Pancreas (tissue), 10 donors: ENCODE measurements around the gene SBF2. TPM values are rescaled to one million over a fixed set of nuclear protein-coding genes. Genes with fewer than 3 reads are reported as not detected.
"Not testable (repeated sequence)": the region's sequence is repeated elsewhere in the genome, so short reads cannot be mapped to it uniquely, and the experiment has no call there.

Experiments
- ATAC-seq, 4 donors: fragments of 200-7000 bp; cut with Tn5 transposase; one replicate each; pipeline versions ENCODE4 v1.8.0 to v1.9.1; 2020; ENCODE audit warnings: mild to moderate bottlenecking in 4 of 4, moderate library complexity in 4 of 4
- DNase-seq, 6 donors: peaks; one replicate each; pipeline ENCODE4 v3.0.0-alpha.2; 2020
- FAIRE-seq: peaks from 2 replicates; lab custom pipeline; 2012; peaks lifted over from hg19 to GRCh38; lab: Jason Lieb, UNC
- H3K27ac ChIP-seq, 4 donors: fragments of 200-600 bp; sonication (generic); 1 replicate in 3 of 4; 2 replicates in 1 of 4; pipeline versions ENCODE4 v1.5.0 to v1.8.0; 2020
- H3K27me3 ChIP-seq, 4 donors: fragments of 200-600 bp; one replicate each; pipeline ENCODE4 v1.8.0; 2021
- H3K36me3 ChIP-seq, 3 donors: fragments of 200-600 bp; sonication (generic) in 1 of 3; one replicate each; pipeline versions ENCODE4 v1.5.0 to v1.8.0; 2020 to 2021
- H3K4me1 ChIP-seq, 3 donors: fragments of 200-600 bp; one replicate each; pipeline ENCODE4 v1.8.0; 2021
- H3K4me3 ChIP-seq, 4 donors: fragments of 200-600 bp; sonication (generic) in 2 of 4; one replicate each; pipeline versions ENCODE4 v1.5.0 to v1.8.0; 2020 to 2021
- H3K9me3 ChIP-seq, 4 donors: fragments of 200-600 bp; one replicate each; pipeline ENCODE4 v1.8.0; 2021
- WGBS, 2 donors: extraction: QIAGEN DNeasy Blood & Tissue Kit; methylation state at CpG; one replicate each; pipeline ENCODE4 v1.1.7; 2013; 5-methylcytosine and 5-hydroxymethylcytosine counted together
- intact Hi-C, 3 donors: fragments of 100-400 bp; cut with DNase I; formaldehyde crosslinking; loops; one replicate each; pipeline versions ENCODE4 v1.11.1 to v1.14.2; 2022
- polyA plus RNA-seq, 2 donors: library from polyadenylated mRNA; stranded (reverse); fragments of 200-250 nt; gene quantifications; one replicate each; pipeline ENCODE4 v1.2.3, GENCODE V29; 2013
- total RNA-seq, 6 donors: library from RNA; stranded (reverse); fragmentation: NEBNext Ultra II Directional in 4 of 6; extraction: Animal tissue kit (Norgen Biotek cat#: 25700) in 4 of 6; gene quantifications; one replicate each; pipeline versions ENCODE4 v1.2.1 to v1.2.4, GENCODE V29; 2021 to 2023
- TF ChIP-seq, protein P1 (sequence below), 4 donors: fragments of 200-600 bp; sonication (generic) in 3 of 4; IDR thresholded peaks; one replicate each; pipeline versions ENCODE4 v1.5.0 to v1.8.0; 2021; ENCODE audit warnings: antibody characterized with exemption in 4 of 4
- donor health status: healthy with polysubstance abuse.
- donor health status: DM: no; HTN: no; CAD: no; lungs with moderate emphysema.
- donor health status: DM: no; HTN: no; CAD: no.
- donor health status: control.
- donor health status: control.
- donor health status: Bipolar disorder and iron deficiency.
- donor health status: DM: yes; HTN: yes; CAD: no.
- donor health status: DM: no; HTN: no; CAD: no.
- donor health status: DM: no; HTN: no; CAD: no.
- donor health status: DM: yes; HTN: yes; CAD: no.

The SBF2 gene
- total and polyA plus RNA-seq, 8 donors = 4.6 to 21.8 (median 10.3) TPM

DNA sequence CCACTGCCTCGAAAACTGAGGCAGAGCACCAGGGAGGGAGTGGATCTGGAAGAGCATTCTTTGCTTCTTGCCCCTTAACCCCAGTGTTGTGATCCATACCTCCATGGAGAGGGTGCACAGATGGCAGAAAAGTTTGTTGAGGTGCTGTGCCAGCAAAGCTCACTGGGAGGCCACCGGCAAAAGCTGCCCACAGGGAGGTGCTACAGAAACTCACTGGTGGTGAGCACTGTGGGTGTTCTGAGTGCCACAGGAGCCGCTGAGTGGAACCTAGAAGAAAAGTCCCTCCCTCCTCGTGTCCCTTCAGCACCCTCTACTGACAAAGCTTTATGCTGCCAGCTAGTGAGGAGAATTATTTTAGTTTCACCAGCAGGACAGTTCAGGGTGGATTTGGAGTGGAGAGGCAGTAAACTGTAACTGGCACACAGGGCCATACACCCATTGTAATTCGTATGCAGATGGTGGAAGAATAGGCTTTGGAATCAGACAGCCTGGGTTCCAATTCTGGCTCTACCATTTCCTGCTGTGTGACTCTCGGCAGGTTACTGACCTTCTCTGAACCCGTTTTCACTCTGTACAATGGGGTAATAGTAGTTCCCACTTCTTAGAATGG, 545.6 kb downstream of the SBF2 start:
- no peak overlapping the region for H3K4me3 ChIP-seq
- no peak overlapping the region for H3K27ac ChIP-seq
- no peaks in the 10 kb centered on the region for H3K4me1 ChIP-seq
- peak in 3 of 6 donors; percentile 33 to 46 (median 44) for DNase-seq
- intact Hi-C loops = loop anchor here in 1 of 3 donors (5.0 kb wide), 1 partner anchor 136 kb away; no protein-coding TSS in a partner anchor
- H3K36me3 ChIP-seq = peaks cover 0 to 6% (median 0%) of the 10 kb centered on the region in 3 donors
- peak; percentile 67 to 91 (median 90) for ATAC-seq
- FAIRE-seq = no peak
- no peaks in the 10 kb centered on the region for H3K27me3 ChIP-seq
- no peaks in the 10 kb centered on the region for H3K9me3 ChIP-seq
- TF ChIP-seq, protein P1, sequence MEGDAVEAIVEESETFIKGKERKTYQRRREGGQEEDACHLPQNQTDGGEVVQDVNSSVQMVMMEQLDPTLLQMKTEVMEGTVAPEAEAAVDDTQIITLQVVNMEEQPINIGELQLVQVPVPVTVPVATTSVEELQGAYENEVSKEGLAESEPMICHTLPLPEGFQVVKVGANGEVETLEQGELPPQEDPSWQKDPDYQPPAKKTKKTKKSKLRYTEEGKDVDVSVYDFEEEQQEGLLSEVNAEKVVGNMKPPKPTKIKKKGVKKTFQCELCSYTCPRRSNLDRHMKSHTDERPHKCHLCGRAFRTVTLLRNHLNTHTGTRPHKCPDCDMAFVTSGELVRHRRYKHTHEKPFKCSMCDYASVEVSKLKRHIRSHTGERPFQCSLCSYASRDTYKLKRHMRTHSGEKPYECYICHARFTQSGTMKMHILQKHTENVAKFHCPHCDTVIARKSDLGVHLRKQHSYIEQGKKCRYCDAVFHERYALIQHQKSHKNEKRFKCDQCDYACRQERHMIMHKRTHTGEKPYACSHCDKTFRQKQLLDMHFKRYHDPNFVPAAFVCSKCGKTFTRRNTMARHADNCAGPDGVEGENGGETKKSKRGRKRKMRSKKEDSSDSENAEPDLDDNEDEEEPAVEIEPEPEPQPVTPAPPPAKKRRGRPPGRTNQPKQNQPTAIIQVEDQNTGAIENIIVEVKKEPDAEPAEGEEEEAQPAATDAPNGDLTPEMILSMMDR (IDR thresholded peaks at IDR 0.05) = peak in 3 of 4 donors; percentile 14 to 35 (median 22)
- 54 to 62% methylated on average over 7 of the region's 7 CpGs for WGBS, 2 donors

DNA sequence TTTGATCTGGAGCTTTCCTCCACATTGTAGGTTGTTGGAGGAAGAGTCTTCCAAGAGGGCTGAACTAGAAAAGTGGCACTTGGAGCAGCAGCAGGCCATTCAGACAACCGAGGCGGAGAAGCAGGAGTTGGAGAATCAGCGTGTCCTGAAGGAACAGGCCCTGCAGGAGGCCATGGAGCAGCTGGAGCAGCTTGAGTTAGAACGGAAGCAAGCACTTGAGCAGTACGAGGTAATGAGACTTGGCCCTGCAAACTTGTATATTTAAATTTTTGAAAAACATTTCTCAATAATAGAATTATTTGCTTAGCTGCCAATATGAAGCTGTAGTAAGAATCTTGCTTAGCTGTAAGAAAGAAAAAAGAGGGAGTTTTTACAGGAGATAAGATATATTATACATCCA, 546.2 kb downstream of the SBF2 start:
- H3K36me3 ChIP-seq = peaks cover 0 to 6% (median 0%) of the 10 kb centered on the region in 3 donors
- WGBS, 2 donors = 84 to 85% methylated on average over 5 of the region's 5 CpGs
- no peaks in the 10 kb centered on the region for H3K27me3 ChIP-seq
- no peak overlapping the region for H3K4me3 ChIP-seq
- no peak for ATAC-seq
- no peaks in the 10 kb centered on the region for H3K4me1 ChIP-seq
- no peak for DNase-seq
- TF ChIP-seq, protein P1 (IDR thresholded peaks at IDR 0.05) = no peak
- FAIRE-seq = no peak
- H3K9me3 ChIP-seq = no peaks in the 10 kb centered on the region
- H3K27ac ChIP-seq = no peak overlapping the region
- intact Hi-C loops = loop anchor here in 1 of 3 donors (5.0 kb wide), 1 partner anchor 136 kb away; no protein-coding TSS in a partner anchor

DNA sequence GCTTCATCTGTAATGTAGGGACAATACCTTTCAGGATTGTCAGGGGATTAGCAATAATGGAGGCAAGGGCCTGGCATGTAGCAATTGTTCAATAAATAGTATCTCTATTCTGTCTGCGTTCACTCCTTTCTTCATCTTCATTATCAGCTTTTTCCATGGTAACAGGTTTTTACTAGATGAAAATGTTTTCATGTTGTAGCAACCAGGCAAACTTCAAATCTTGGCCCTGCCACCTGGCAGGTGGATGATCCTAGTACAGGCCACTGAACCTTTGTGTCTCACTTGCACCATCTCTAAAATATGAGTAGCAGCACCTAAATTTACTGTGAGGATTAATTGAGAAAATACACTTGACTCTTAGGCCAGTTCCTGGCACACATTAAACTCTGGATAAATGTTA, 546.8 kb downstream of the SBF2 start:
- H3K27ac ChIP-seq = no peak overlapping the region
- no peak overlapping the region for H3K4me3 ChIP-seq
- no peaks in the 10 kb centered on the region for H3K27me3 ChIP-seq
- TF ChIP-seq, protein P1 (IDR thresholded peaks at IDR 0.05) = no peak
- DNase-seq (no peak), FAIRE-seq (no peak), ATAC-seq (no peak)
- no peaks in the 10 kb centered on the region for H3K4me1 ChIP-seq
- peaks cover 0 to 6% (median 0%) of the 10 kb centered on the region in 3 donors for H3K36me3 ChIP-seq
- no peaks in the 10 kb centered on the region for H3K9me3 ChIP-seq
- WGBS, 2 donors = 42 to 53% methylated on average over 1 of the region's 1 CpG
- intact Hi-C loops = loop anchor here in 1 of 3 donors (5.0 kb wide), 1 partner anchor 135 kb away; no protein-coding TSS in a partner anchor

DNA sequence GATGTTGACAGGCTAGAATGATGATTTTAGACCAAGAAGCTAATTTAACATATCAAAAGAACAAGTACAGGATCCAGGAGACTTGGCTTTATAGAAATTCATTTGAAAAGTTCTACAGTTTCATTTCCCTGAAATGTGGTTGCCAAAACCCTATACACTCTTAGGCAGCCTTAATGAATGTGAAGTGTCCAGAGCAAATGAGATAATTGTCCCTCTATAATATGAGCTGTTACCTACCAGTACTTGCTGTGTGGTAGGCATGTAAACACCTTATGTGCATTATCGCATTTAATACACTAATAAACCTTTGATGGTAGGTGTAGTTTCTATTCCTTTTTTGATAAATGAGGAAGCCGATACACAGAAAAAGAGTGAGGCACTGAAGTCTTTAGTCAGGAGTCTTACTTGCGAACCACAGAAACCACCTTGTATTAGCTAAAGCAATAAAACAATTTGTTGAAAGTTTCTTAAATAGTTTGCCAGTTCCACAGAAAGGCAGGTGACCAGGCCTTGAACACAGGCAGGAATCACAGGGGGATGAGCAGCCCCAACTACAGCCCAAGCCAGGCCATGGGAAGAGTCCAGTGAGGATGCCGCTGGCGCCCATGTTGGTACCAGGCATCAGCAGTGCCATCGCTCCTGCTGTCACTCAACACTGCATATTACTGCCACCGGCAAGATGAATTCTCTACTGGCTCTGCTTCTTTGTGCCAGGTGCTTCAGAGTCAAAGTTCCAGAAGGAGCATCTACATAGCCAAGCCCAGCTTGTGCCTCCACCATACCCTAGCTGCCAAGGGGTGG, 548.4 kb downstream of the SBF2 start:
- H3K27me3 ChIP-seq = no peaks in the 10 kb centered on the region
- no peaks in the 10 kb centered on the region for H3K9me3 ChIP-seq
- TF ChIP-seq, protein P1 (IDR thresholded peaks at IDR 0.05) = no peak
- no peak overlapping the region for H3K4me3 ChIP-seq
- H3K27ac ChIP-seq = no peak overlapping the region
- ATAC-seq (no peak), FAIRE-seq (no peak), DNase-seq (no peak)
- no peaks in the 10 kb centered on the region for H3K4me1 ChIP-seq
- intact Hi-C loops = loop anchor here in 1 of 3 donors (5.0 kb wide), 1 partner anchor 133 kb away; no protein-coding TSS in a partner anchor
- WGBS, 2 donors = 80 to 82% methylated on average over 7 of the region's 7 CpGs
- H3K36me3 ChIP-seq = peaks cover 0 to 10% (median 0%) of the 10 kb centered on the region in 3 donors

DNA sequence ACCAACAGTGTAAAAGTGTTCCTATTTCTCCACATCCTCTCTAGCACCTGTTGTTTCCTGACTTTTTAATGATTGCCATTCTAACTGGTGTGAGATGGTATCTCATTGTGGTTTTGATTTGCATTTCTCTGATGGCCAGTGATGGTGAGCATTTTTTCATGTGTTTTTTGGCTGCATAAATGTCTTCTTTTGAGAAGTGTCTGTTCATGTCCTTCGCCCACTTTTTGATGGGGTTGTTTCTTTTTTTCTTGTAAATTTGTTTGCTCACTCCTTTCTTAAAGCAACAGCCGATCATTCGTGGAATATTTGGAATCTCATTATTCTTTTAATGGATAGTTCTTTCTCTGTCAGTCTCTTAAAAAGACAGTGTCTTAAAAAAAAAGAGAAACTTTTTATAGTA, 550.5 kb downstream of the SBF2 start:
- H3K9me3 ChIP-seq, H3K36me3 ChIP-seq, DNase-seq, H3K27ac ChIP-seq, H3K4me3 ChIP-seq, intact Hi-C loops, FAIRE-seq, ATAC-seq, H3K4me1 ChIP-seq, H3K27me3 ChIP-seq: not testable (repeated sequence)
- 85 to 90% methylated on average over 3 of the region's 3 CpGs for WGBS, 2 donors
